Stimulated activated CD8-positive, alpha-beta memory T cell treated with anti-CD3 and anti-CD28 coated beads, Interleukin-15, amount 100 ng/mL, for 4 hours (primary cell): ENCODE results near the gene HOXA3.

Experiments
- DNase-seq, 2 donors: peaks; one replicate each; pipeline ENCODE4 v3.0.0-alpha.2; 2020; ENCODE audit warnings: low read depth in 2 of 2

HOXA3 gene

GRCh38 chr7:27091941-27092818 is 60.2 kb downstream of the HOXA3 start:
- DNase-seq: no peak

- DNase-seq: no peak
Measured at GRCh38 chr7:27091105-27091504, 61.3 kb downstream of the HOXA3 start.

GRCh38 chr7:27088002-27088922 is 64.1 kb downstream of the HOXA3 start:
- no peak for DNase-seq

GRCh38 chr7:27083646-27084045 is 68.7 kb downstream of the HOXA3 start:
- DNase-seq: no peak

DNA sequence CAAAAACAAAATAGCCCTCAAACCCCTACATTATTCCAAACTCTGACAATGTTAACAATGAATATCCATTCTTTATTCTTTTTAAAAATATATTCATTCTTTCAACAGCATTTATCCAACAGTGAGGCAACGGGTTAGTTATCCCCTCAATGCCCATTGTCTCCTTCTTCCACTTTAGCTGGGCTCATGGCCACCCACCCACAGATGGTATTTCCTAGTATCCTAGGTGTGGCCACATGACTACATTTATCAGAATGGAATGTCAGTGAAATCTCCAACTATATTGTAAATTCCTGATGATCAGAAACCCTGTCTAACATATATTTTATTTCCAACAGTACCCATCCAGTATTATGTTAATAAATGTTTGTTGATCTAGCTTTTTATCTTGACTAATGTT is 70.2 kb downstream of the HOXA3 start:
- DNase-seq: no peak

DNA sequence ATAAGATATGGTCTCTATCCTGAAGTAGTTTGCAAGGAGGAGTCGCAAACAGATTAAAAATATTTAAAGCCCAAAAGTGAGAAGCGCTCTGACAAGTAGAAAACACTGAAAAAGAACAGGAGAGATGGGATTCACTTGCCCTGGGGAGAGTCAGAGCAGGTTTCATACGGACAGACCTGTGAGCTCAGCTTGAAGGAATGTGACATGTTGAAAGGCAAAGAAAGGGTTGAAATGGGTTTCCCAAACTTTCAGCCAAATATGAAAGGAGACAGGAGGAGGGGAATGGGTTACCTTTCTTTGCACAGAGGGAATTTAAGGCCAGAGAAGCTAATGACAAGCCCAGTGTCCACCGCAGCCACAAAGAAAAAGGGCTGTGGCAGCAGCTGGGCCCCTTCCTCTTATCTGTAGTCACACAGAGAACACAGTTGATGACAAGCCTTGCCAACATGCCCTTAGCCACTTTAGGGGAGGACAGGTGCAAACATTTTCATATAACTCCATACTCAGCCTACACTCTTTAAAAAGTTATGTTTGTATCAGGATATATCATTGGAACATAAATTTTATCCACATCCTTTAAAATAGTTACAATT is 71.4 kb downstream of the HOXA3 start:
- DNase-seq: no peak

GRCh38 chr7:27079234-27079975 is 73.0 kb downstream of the HOXA3 start:
- no peak for DNase-seq

DNA sequence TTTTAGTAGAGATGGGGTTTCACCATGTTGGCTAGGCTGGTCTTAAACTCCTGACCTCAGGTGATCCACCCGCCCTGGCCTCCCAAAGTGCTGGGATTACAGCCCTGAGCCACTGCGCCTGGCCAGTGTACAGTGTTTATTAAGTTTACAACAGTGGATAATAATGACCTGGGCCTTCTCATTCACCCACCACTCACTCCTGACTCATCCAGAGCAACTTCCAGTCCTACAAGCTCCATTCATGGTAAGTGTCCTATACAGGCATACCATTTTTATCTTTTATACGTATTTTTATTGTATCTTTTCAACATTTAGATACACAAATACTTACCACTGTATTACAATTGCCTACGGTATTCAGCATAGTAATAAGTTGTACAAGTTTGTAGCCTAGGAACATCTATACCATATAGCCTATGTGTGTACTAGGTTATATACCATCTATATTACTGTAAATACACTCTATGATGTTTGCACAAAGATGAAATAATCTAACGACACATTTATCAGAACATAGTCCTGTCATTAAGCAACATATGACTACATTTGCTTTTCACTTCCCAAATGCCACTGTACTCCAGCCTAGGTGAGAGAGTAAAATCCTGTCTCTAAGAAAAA is 73.7 kb downstream of the HOXA3 start:
- DNase-seq: no peak

GRCh38 chr7:27073076-27073475 is 79.3 kb downstream of the HOXA3 start:
- DNase-seq: no peak

DNA sequence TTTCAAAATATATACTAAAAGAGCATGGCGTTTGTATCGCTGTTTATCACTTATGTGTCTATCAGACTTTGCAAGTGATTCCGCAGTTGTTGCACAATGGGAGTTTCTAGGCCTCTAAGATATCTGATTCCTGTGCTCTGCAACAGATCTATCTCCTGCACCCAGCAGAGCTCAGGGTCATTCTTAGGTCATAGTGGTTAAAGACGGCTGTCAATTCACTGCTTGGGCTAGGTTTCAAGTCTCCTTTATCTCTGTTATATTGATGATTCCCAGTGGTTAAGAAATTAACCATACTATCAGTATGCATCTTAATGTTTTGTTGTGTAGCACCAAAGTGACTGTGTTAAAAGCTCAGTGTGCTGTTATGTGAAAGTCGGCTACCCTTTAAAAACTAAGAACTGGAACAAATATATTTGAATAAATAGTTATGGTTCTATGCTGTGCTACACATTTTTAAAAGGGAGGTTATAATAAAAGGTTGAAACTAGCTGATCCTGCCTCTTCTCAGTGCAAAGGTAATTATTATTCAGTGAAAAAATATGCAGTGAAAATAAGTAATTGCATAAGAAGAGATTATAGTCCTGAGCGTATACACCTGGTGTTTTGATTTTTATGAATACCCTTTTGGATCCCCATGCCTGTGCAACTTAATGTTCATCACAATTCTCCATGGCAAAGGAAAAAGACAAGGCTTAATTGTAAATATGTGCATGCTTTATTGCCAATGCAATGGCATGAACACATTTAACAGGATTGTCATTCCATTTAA is 80.6 kb downstream of the HOXA3 start:
- no peak for DNase-seq

- no peak for DNase-seq
Measured at GRCh38 chr7:27068259-27068658, 84.1 kb downstream of the HOXA3 start.

DNA sequence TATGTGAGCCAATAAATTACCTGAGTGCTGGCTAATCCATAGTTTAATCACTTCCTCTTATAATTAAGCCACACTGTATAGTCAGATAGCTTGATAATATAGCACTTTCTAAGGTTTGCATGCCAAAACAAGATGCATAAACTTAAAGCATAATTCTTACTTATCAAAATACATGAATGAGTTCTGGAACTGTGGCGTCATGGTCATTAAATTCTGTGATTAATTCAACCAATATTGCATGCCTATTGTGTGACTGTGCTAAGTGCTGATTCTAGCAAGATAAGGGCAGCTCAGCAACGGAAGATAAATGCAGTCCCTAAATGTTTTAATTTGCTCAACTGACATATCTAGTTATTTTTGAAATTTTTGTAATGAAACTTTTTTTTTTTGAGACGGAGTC is 86.2 kb downstream of the HOXA3 start:
- no peak for DNase-seq

GRCh38 chr7:27065709-27066108 is 86.7 kb downstream of the HOXA3 start:
- no peak for DNase-seq

- DNase-seq: no peak
Measured at GRCh38 chr7:27064661-27065060, 87.7 kb downstream of the HOXA3 start.

DNA sequence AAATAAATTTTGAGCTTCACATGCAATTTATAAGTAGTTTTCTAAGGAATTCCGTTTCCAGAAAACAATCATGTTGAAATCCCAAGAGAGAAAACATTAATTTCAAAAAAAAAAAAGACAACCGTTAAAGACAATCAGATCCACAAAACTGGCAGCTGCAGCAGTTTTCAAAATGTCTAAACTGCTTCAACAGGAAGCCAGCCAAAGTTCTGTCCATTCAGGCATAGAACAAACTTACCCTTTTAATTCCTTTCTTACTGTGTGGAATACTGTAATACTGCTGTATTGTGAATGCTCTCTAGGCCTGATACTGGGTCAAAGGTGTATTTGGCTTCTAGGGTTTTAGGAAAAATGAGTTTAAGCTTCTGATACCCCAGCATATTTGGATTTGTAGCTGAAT is 88.2 kb downstream of the HOXA3 start:
- no peak for DNase-seq

- no peak for DNase-seq
Measured at GRCh38 chr7:27062946-27063345, 89.4 kb downstream of the HOXA3 start.
